ENCODE data around the gene MBOAT1. TPM values are rescaled to one million over a fixed set of nuclear protein-coding genes. Genes with fewer than 3 reads are reported as not detected.

The MBOAT1 gene
- total and polyA plus RNA-seq, 12 donors, result 1.5 to 7.9 (median 3.8) TPM

- H3K36me3 ChIP-seq, result no peaks in the 10 kb centered on the region
- WGBS, 2 donors, result 93 to 96% methylated on average over 47 to 48 of the region's 48 CpGs
- peaks cover 0 to 4% (median 0%) of the 10 kb centered on the region in 9 donors for H3K4me1 ChIP-seq
- DNase-seq (no peak), ATAC-seq (no peak)
- H3K27me3 ChIP-seq, result no peaks in the 10 kb centered on the region
- no peak overlapping the region for H3K4me3 ChIP-seq
- TF ChIP-seq CTCF (IDR thresholded peaks at IDR 0.05), result no peak
- peaks cover 0 to 17% (median 3%) of the 10 kb centered on the region in 11 donors for H3K9me3 ChIP-seq
- intact Hi-C loops (cut with DNase I), result no loop called here
- no peak overlapping the region for H3K27ac ChIP-seq
Measured at GRCh38 chr6:20259316-20260049, 47.2 kb upstream of the MBOAT1 start.

GRCh38 chr6:20255428-20255827, 43.2 kb upstream of the MBOAT1 start:
- no peak for DNase-seq
- Histone ChIP-seq H3K9me3 (peaks cover 0 to 3% (median 0%) of the 10 kb centered on the region in 11 donors), H3K27me3 (no peaks in the 10 kb centered on the region), H3K4me3 (no peak overlapping the region), H3K36me3 (no peaks in the 10 kb centered on the region), H3K4me1 (peaks cover 0 to 4% (median 0%) of the 10 kb centered on the region in 9 donors), H3K27ac (no peak overlapping the region)
- intact Hi-C loops (cut with DNase I), result no loop called here
- TF ChIP-seq CTCF (IDR thresholded peaks at IDR 0.05), result no peak
- ATAC-seq, result no peak

GRCh38 chr6:20254295-20254694, 42.0 kb upstream of the MBOAT1 start:
- no peaks in the 10 kb centered on the region for H3K36me3 ChIP-seq
- no peak for ATAC-seq
- intact Hi-C loops (cut with DNase I), result no loop called here

GRCh38 chr6:20253021-20253420, 40.8 kb upstream of the MBOAT1 start:
- ATAC-seq, result no peak
- intact Hi-C loops (cut with DNase I), result no loop called here
- Histone ChIP-seq H3K36me3 (no peaks in the 10 kb centered on the region), H3K4me1 (peaks cover 0 to 4% (median 0%) of the 10 kb centered on the region in 9 donors), H3K27me3 (no peaks in the 10 kb centered on the region), H3K27ac (no peak overlapping the region), H3K4me3 (no peak overlapping the region), H3K9me3 (peaks cover 0 to 3% (median 0%) of the 10 kb centered on the region in 11 donors)
- TF ChIP-seq CTCF (IDR thresholded peaks at IDR 0.05), result no peak
- 63 to 68% methylated on average over 2 of the region's 2 CpGs for WGBS, 2 donors
- DNase-seq, result no peak

More at GRCh38 chr6:20254295-20254694, 42.0 kb upstream of the MBOAT1 start:
- no peak for DNase-seq
- Histone ChIP-seq H3K27ac (no peak overlapping the region), H3K9me3 (peaks cover 0 to 3% (median 0%) of the 10 kb centered on the region in 11 donors), H3K27me3 (no peaks in the 10 kb centered on the region), H3K4me1 (peaks cover 0 to 4% (median 0%) of the 10 kb centered on the region in 9 donors), H3K4me3 (no peak overlapping the region)
- no peak for TF ChIP-seq CTCF (IDR thresholded peaks at IDR 0.05)

Data from heart right ventricle (tissue), 16 donors.